MM.1S (cell line): ENCODE results near the gene HRH2.

ENCODE experiments used
- DNase-seq: peaks from one replicate; pipeline ENCODE4 v3.0.0-alpha.2; 2015
- H2AFZ ChIP-seq: fragments of 300-600 bp; sonication (generic); 2 replicates; pipeline ENCODE4 v1.6.0; 2016; ENCODE audit warnings: antibody characterized with exemption, low read length
- H3F3A ChIP-seq: fragments of 300-600 bp; sonication (generic); 2 replicates; pipeline ENCODE4 v1.6.1; 2016; ENCODE audit warnings: mild to moderate bottlenecking, antibody characterized with exemption, low read length, moderate library complexity, mixed read lengths; ENCODE audit not compliant: insufficient read depth
- H3K27ac ChIP-seq: fragments of 300-600 bp; sonication (generic); 2 replicates; pipeline ENCODE4 v1.5.1; 2016; ENCODE audit warnings: mild to moderate bottlenecking, low read length
- H3K27me3 ChIP-seq: fragments of 300-600 bp; sonication (generic); replicated peaks from 2 replicates; pipeline ENCODE4 v1.6.0; 2016; ENCODE audit warnings: low read length; ENCODE audit not compliant: insufficient read depth
- H3K36me3 ChIP-seq: fragments of 300-600 bp; sonication (generic); replicated peaks from 2 replicates; pipeline ENCODE4 v1.6.1; 2016; ENCODE audit warnings: mild to moderate bottlenecking, low read length, mixed read lengths; ENCODE audit not compliant: insufficient read depth
- H3K4me1 ChIP-seq: fragments of 300-600 bp; sonication (generic); 2 replicates; pipeline ENCODE4 v1.6.1; 2016; ENCODE audit warnings: low read length, mixed read lengths
- H3K4me2 ChIP-seq: fragments of 300-600 bp; sonication (generic); 2 replicates; pipeline ENCODE4 v1.6.0; 2016; ENCODE audit warnings: low read depth, low read length
- H3K4me3 ChIP-seq: fragments of 300-600 bp; sonication (generic); 2 replicates; pipeline ENCODE4 v1.5.1; 2016; ENCODE audit warnings: low read length, mixed read lengths
- H3K79me2 ChIP-seq: fragments of 300-600 bp; sonication (generic); 2 replicates; pipeline ENCODE4 v1.6.1; 2016; ENCODE audit warnings: mixed run types, low read length, mixed read lengths
- H3K9ac ChIP-seq: fragments of 300-600 bp; sonication (generic); 2 replicates; pipeline ENCODE4 v1.6.1; 2016; ENCODE audit warnings: low read length, mixed read lengths
- H3K9me2 ChIP-seq: fragments of 300-600 bp; sonication (generic); replicated peaks from 2 replicates; pipeline ENCODE4 v1.6.1; 2016; ENCODE audit warnings: mild to moderate bottlenecking, low read length, mixed read lengths; ENCODE audit not compliant: insufficient read depth
- H3K9me3 ChIP-seq: fragments of 300-600 bp; sonication (generic); replicated peaks from 2 replicates; pipeline ENCODE4 v1.6.1; 2016; ENCODE audit warnings: mild to moderate bottlenecking, low read length, mixed read lengths; ENCODE audit not compliant: insufficient read depth
- H4K20me1 ChIP-seq: fragments of 300-600 bp; sonication (generic); 2 replicates; pipeline ENCODE4 v1.6.1; 2016; ENCODE audit warnings: mild to moderate bottlenecking, low read length, moderate library complexity, mixed read lengths; ENCODE audit not compliant: insufficient read depth
- CTCF ChIP-seq: fragments of 300-600 bp; sonication (generic); IDR thresholded peaks from 2 replicates; pipeline ENCODE4 v1.5.1; 2016; ENCODE audit warnings: antibody characterized with exemption, low read length, mixed read lengths
- EZH2 ChIP-seq: fragments of 300-600 bp; sonication (generic); optimal IDR thresholded peaks from 2 replicates; pipeline ENCODE3; 2017; ENCODE audit warnings: low read depth, mild to moderate bottlenecking, antibody characterized with exemption, low read length, mixed read lengths
- EZH2phosphoT487 ChIP-seq: fragments of 300-600 bp; sonication (generic); IDR thresholded peaks from 2 replicates; pipeline ENCODE4 v1.6.1; 2018; ENCODE audit warnings: antibody characterized with exemption, low read length

HRH2 gene

GRCh38 chr5:175672976-175673648 lies 15.2 kb downstream of the HRH2 start:
- DNase-seq: no peak
- Histone ChIP-seq H2AFZ (no peak overlapping the region), H4K20me1 (peaks cover 21% of the 10 kb centered on the region), H3K27me3 (no peaks in the 10 kb centered on the region), H3K4me3 (no peak overlapping the region), H3F3A (no peaks in the 10 kb centered on the region), H3K27ac (no peak overlapping the region), H3K36me3 (0 out of 2 replicates have a peak, but pooled peaks cover 4% of the 10 kb centered on the region), H3K79me2 (peaks cover 100% of the 10 kb centered on the region), H3K4me1 (no peaks in the 10 kb centered on the region), H3K4me2 (no peak overlapping the region), H3K9me2 (no peaks in the 10 kb centered on the region), H3K9me3 (no peaks in the 10 kb centered on the region), H3K9ac (no peak overlapping the region)
- no peak for TF ChIP-seq CTCF

- no peak overlapping the region for H3K27ac ChIP-seq
- peaks cover 16% of the 10 kb centered on the region for H4K20me1 ChIP-seq
- H3K27me3 ChIP-seq: no peaks in the 10 kb centered on the region
These were observed 17.0 kb downstream of the HRH2 start for GRCh38 chr5:175674731-175675346.

GRCh38 chr5:175675873-175676272 lies 18.0 kb downstream of the HRH2 start:
- Histone ChIP-seq H3K9ac (no peak overlapping the region), H3K4me1 (no peaks in the 10 kb centered on the region), H3K4me2 (no peak overlapping the region), H4K20me1 (peaks cover 9% of the 10 kb centered on the region; the same call in 1 of the 2 replicates), H3K27ac (no peak overlapping the region), H3F3A (no peaks in the 10 kb centered on the region), H3K9me3 (no peaks in the 10 kb centered on the region), H3K27me3 (no peaks in the 10 kb centered on the region), H3K4me3 (no peak overlapping the region), H3K9me2 (no peaks in the 10 kb centered on the region), H3K79me2 (peaks cover 100% of the 10 kb centered on the region), H2AFZ (no peak overlapping the region), H3K36me3 (0 out of 2 replicates have a peak, but pooled peaks cover 4% of the 10 kb centered on the region)
- DNase-seq: no peak
- no peak for TF ChIP-seq EZH2phosphoT487
- TF ChIP-seq EZH2: no peak
- TF ChIP-seq CTCF: no peak

More at GRCh38 chr5:175674731-175675346, 17.0 kb downstream of the HRH2 start:
- H3K9ac ChIP-seq: no peak overlapping the region
- no peak for DNase-seq
- H3K4me3 ChIP-seq: no peak overlapping the region
- no peaks in the 10 kb centered on the region for H3K9me2 ChIP-seq
- peaks cover 100% of the 10 kb centered on the region for H3K79me2 ChIP-seq
- no peak overlapping the region for H3K4me2 ChIP-seq
- H3K9me3 ChIP-seq: no peaks in the 10 kb centered on the region
- TF ChIP-seq EZH2: no peak
- TF ChIP-seq EZH2phosphoT487: no peak
- no peak for TF ChIP-seq CTCF
- H3K36me3 ChIP-seq: 0 out of 2 replicates have a peak, but pooled peaks cover 4% of the 10 kb centered on the region
- no peak overlapping the region for H2AFZ ChIP-seq
- H3K4me1 ChIP-seq: no peaks in the 10 kb centered on the region
- H3F3A ChIP-seq: no peaks in the 10 kb centered on the region
